A673 (cell line): ENCODE data around the gene MRPL54. TPM values are rescaled to one million over a fixed set of nuclear protein-coding genes. Genes with fewer than 3 reads are reported as not detected.

Experiments used
- BruUV-seq: library from RNA; stranded (reverse); fragments of 400-500 nt; replicated peaks from 2 replicates; lab custom pipeline; 2021; lab: Mats Ljungman, UMichigan
- CTCF ChIA-PET: fragments of 300-600 bp; sonication (Branson Sonifier 250); formaldehyde crosslinking; loops from one replicate; lab custom pipeline; 2022; ENCODE audit warnings: antibody characterized with exemption; lab: Charles Lee
- POLR2A ChIA-PET: fragments of 300-600 bp; sonication (Branson Sonifier 250); formaldehyde crosslinking; loops from one replicate; lab custom pipeline; 2022; ENCODE audit warnings: antibody characterized with exemption; ENCODE audit not compliant: low non-redundant PET; lab: Charles Lee
- DNase-seq: peaks from one replicate; pipeline ENCODE4 v3.0.0-alpha.2; 2015; ENCODE audit warnings: low spot score
- H3K27ac ChIP-seq: fragments of 200-600 bp; sonication (generic); 2 replicates; pipeline ENCODE4 v1.5.1; 2016; ENCODE audit warnings: mixed run types, low read depth, mild to moderate bottlenecking, mixed read lengths, antibody characterized with exemption, low read length; ENCODE audit not compliant: poor library complexity, severe bottlenecking
- H3K27me3 ChIP-seq: fragments of 200-600 bp; sonication (generic); replicated peaks from 2 replicates; pipeline ENCODE4 v1.6.1; 2017; ENCODE audit warnings: mixed run types, low read depth, mild to moderate bottlenecking, mixed read lengths, antibody characterized with exemption, low read length; ENCODE audit not compliant: insufficient read depth, poor library complexity
- H3K36me3 ChIP-seq: fragments of 200-600 bp; sonication (generic); 2 replicates; pipeline ENCODE4 v1.6.1; 2016; ENCODE audit warnings: mixed run types, mild to moderate bottlenecking, mixed read lengths, antibody characterized with exemption, low read length; ENCODE audit not compliant: insufficient read depth, poor library complexity, severe bottlenecking
- H3K4me1 ChIP-seq: fragments of 200-600 bp; sonication (generic); 2 replicates; pipeline ENCODE4 v1.6.1; 2017; ENCODE audit warnings: mixed run types, mild to moderate bottlenecking, mixed read lengths, antibody characterized with exemption, low read length; ENCODE audit not compliant: insufficient read depth, poor library complexity, severe bottlenecking
- H3K4me3 ChIP-seq: fragments of 200-600 bp; sonication (generic); 2 replicates; pipeline ENCODE4 v1.5.1; 2016; ENCODE audit warnings: low read depth, mixed run types, mild to moderate bottlenecking, mixed read lengths, low read length; ENCODE audit not compliant: poor library complexity, severe bottlenecking
- H3K9me3 ChIP-seq: fragments of 200-600 bp; sonication (generic); 2 replicates; pipeline ENCODE4 v1.6.1; 2016; ENCODE audit warnings: mixed run types, low read depth, mild to moderate bottlenecking, mixed read lengths, antibody characterized with exemption, low read length; ENCODE audit not compliant: poor library complexity, severe bottlenecking
- CTCF ChIP-seq: fragments of 300-800, 200-600 bp; sonication (generic); conservative IDR thresholded peaks from 2 replicates; pipeline ENCODE4 v1.5.1; 2017; ENCODE audit warnings: low read depth, mild to moderate bottlenecking, antibody characterized with exemption, low read length, moderate library complexity, mixed read lengths
- EZH2 ChIP-seq: fragments of 200-600 bp; sonication (generic); IDR thresholded peaks from 2 replicates; pipeline ENCODE4 v1.6.1; 2017; ENCODE audit warnings: borderline replicate concordance, low read depth, mild to moderate bottlenecking, mixed read lengths, antibody characterized with exemption, low read length; ENCODE audit not compliant: poor library complexity, severe bottlenecking
- intact Hi-C: fragments of 100-400 bp; cut with micrococcal nuclease; formaldehyde crosslinking; loops from one replicate; pipeline ENCODE4 v1.10.0; 2022; ENCODE audit not compliant: unreplicated experiment
- total RNA-seq: library from RNA; stranded (reverse); gene quantifications from 2 replicates; pipeline ENCODE4 v1.2.3, GENCODE V29; 2021

Gene MRPL54
- total RNA-seq, 1 experiment from 2014 or later, result 51.3 TPM

DNA sequence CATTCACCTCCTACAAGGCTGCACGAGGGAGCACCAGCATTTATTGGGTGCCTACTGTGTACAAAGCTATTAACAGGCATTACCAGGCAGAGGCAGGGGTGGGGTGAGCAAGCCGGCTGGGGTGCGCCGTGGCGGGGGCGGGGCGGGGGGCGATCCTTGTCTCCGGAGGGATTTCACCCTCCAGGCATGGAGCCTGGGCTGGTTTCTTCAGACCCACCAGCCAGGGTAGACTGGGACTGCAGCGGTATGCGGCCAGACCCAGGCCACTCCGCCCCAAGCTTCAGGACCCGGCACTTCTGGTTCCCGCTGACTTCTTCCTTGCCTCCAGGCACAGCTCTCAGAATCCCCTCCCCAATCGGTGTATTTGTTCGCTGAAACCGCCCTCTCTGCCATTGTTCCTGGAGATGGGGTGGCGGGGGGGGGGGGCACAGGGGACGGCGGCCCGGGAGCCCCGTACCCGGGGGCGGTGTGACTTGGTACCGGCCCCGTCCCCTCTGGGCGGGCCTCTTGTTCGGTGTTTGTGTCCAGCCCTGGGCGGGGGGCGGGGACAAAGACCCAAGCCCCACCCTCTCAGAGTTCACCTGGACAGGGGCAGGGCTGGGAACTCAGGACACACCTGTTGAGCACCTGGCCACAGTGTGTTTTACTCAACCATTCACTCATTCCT is 39.9 kb upstream of the MRPL54 start:
- H3K9me3 ChIP-seq, result no peaks in the 10 kb centered on the region
- H3K4me3 ChIP-seq, result no peak overlapping the region
- peaks cover 21% of the 10 kb centered on the region for H3K27me3 ChIP-seq
- ChIA-PET POLR2A (interaction anchor here (0.7 kb wide), 1 partner anchor 36 kb away, joined by 8 read pairs; no protein-coding TSS in a partner anchor), CTCF (no interaction called here)
- H3K4me1 ChIP-seq, result peaks cover 4% of the 10 kb centered on the region
- intact Hi-C loops, result no loop called here
- DNase-seq, result no peak
- BruUV-seq, result no TSS peak
- no peak overlapping the region for H3K27ac ChIP-seq
- TF ChIP-seq CTCF, result no peak
- H3K36me3 ChIP-seq, result no peaks in the 10 kb centered on the region

GRCh38 chr19:3723110-3723488 is 39.4 kb upstream of the MRPL54 start:
- Histone ChIP-seq H3K27ac (no peak overlapping the region), H3K9me3 (no peaks in the 10 kb centered on the region), H3K27me3 (peaks cover 21% of the 10 kb centered on the region), H3K4me1 (peaks cover 4% of the 10 kb centered on the region), H3K36me3 (no peaks in the 10 kb centered on the region), H3K4me3 (no peak overlapping the region)
- ChIA-PET POLR2A (no interaction called here), CTCF (interaction anchor here (0.6 kb wide), 1 partner anchor 30 kb away, joined by 4 read pairs; no protein-coding TSS in a partner anchor)
- DNase-seq, result no peak
- intact Hi-C loops, result no loop called here
- no peak for TF ChIP-seq EZH2
- BruUV-seq, result no TSS peak

GRCh38 chr19:3723883-3724282 is 38.6 kb upstream of the MRPL54 start:
- ChIA-PET POLR2A (interaction anchor here (0.6 kb wide), 1 partner anchor 35 kb away, joined by 3 read pairs; no protein-coding TSS in a partner anchor), CTCF (no interaction called here)
- H3K27me3 ChIP-seq, result peaks cover 21% of the 10 kb centered on the region
- DNase-seq, result no peak
- intact Hi-C loops, result no loop called here
- no peak overlapping the region for H3K27ac ChIP-seq
- no peak for TF ChIP-seq EZH2
- no peak for TF ChIP-seq CTCF
- H3K4me1 ChIP-seq, result peaks cover 4% of the 10 kb centered on the region
- BruUV-seq, result no TSS peak
- no peaks in the 10 kb centered on the region for H3K36me3 ChIP-seq
- H3K9me3 ChIP-seq, result no peaks in the 10 kb centered on the region
- H3K4me3 ChIP-seq, result no peak overlapping the region

GRCh38 chr19:3725121-3725520 is 37.4 kb upstream of the MRPL54 start:
- ChIA-PET POLR2A (no interaction called here), CTCF (no interaction called here)
- Histone ChIP-seq H3K36me3 (no peaks in the 10 kb centered on the region), H3K27me3 (peaks cover 21% of the 10 kb centered on the region), H3K27ac (no peak overlapping the region), H3K4me1 (peaks cover 4% of the 10 kb centered on the region), H3K9me3 (no peaks in the 10 kb centered on the region), H3K4me3 (no peak overlapping the region)
- intact Hi-C loops, result no loop called here
- no peak for TF ChIP-seq CTCF
- TF ChIP-seq EZH2, result no peak
- BruUV-seq, result no TSS peak
- no peak for DNase-seq
